Vagina (tissue), 2 donors: ENCODE data around the gene MYLK4.

ENCODE experiments used
- CTCF ChIP-seq, 3 experiments: fragments of 450-650 bp in 2 of 3; fragments of 200-600 bp in 1 of 3; sonication (generic) in 1 of 3; IDR thresholded peaks; one replicate each; pipeline ENCODE4 v1.5.1; 2017 to 2019; ENCODE audit warnings: antibody characterized with exemption in 3 of 3, mild to moderate bottlenecking in 2 of 3, moderate library complexity in 2 of 3
- POLR2A ChIP-seq, 2 donors: fragments of 450-650 bp; IDR thresholded peaks; one replicate each; pipeline ENCODE4 v1.6.1; 2017; ENCODE audit warnings: antibody characterized with exemption in 2 of 2, mild to moderate bottlenecking in 2 of 2, moderate library complexity in 2 of 2
- POLR2AphosphoS5 ChIP-seq, 2 donors: sonication (generic); formaldehyde crosslinking; IDR thresholded peaks; one replicate each; pipeline ENCODE4 v1.9.0; 2017; ENCODE audit warnings: antibody characterized with exemption in 2 of 2, mild to moderate bottlenecking in 2 of 2, low read depth in 1 of 2; ENCODE audit not compliant: insufficient read depth in 1 of 2

DNA sequence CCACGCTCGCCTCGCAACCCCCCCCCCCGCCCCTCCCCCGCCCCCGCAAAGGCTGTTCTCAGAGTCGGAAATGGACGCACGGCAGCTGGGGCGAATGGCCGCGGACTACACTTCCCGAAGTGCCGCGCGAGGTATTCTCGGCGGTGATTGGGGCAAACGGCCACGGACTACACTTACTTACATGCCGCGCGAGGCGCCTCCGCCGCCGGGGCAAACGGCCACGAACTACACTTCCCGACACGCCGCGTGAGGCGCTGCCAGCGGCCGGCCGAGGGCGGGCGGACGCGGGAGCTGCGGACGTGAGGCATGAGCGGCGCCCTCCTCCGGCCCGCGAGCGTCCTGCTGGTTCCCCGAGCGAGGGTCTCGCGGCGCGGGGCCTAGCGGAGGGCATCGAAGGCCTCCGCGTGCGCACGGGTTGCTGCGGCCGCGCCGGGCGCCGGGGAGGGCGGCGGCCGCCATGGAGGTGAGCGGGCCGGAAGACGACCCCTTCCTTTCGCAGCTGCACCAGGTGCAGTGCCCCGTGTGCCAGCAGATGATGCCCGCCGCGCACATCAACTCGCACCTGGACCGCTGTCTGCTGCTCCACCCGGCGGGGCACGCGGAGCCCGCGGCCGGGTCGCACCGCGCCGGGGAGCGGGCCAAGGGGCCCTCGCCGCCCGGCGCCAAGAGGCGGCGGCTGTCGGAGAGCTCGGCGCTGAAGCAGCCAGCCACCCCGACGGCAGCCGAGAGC, 14.6 kb upstream of the MYLK4 start, which contains the start of gene WRNIP1:
- TF ChIP-seq CTCF (IDR thresholded peaks at IDR 0.05) (peak; percentile 29 to 55 (median 42)), POLR2A (IDR thresholded peaks at IDR 0.05) (peak in 1 of 2 donors; percentile 81), POLR2AphosphoS5 (IDR thresholded peaks at IDR 0.05; ENCODE audit: insufficient read depth in 1 of 2, low read depth in 1 of 2) (peak in 1 of 2 donors; percentile 75)
